Raji (cell line): ENCODE data around the gene CAMK2B.

Experiments used
- POLR2A ChIP-seq: IDR thresholded peaks from 2 replicates; pipeline ENCODE4 v1.6.1; 2011; ENCODE audit warnings: low read depth, low read length, control low read depth; ENCODE audit not compliant: insufficient read depth

CAMK2B gene

DNA sequence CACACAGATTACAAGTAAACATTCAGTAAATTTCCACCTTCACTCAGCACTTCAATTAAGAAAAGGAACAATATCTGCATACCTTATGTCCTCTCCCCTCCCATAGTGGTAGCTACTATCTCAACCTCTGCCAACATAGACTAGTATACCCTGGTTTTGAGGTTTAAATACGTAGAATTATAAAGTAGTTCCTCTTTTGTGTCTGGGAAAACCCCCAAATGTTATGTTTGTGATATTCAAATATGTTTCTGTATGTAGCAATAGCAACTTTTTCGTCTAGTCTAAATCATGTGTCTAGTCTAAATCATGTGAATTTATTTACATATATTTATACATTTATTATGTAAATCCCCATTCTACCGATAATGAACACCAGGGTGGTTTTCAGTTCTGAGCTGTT is 13.2 kb upstream of the CAMK2B start:
- no peak for TF ChIP-seq POLR2A

DNA sequence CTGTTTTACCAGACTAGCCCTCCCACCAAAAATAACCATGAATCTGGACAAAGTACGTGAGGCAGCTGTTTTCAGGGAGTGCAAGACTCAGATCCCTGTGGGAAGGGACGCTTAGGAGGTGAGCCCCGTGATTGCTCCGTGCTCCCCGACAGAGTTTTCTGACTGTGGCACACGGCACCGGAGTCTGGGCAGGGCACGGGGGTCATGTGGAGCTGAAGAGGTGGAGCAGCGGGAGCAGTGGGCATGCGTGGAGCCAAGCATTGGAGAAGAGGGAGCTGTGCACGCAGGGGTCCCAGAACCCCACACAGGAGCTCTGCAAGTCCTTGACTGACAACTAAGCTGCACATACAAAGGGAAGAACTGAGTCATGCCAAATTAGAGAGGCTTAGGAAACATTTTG is 11.1 kb upstream of the CAMK2B start:
- TF ChIP-seq POLR2A = no peak

- TF ChIP-seq POLR2A = no peak
Observed at GRCh38 chr7:44335184-44335583, 9.8 kb upstream of the CAMK2B start.

- no peak for TF ChIP-seq POLR2A
Observed at GRCh38 chr7:44334734-44335097, 9.3 kb upstream of the CAMK2B start.

DNA sequence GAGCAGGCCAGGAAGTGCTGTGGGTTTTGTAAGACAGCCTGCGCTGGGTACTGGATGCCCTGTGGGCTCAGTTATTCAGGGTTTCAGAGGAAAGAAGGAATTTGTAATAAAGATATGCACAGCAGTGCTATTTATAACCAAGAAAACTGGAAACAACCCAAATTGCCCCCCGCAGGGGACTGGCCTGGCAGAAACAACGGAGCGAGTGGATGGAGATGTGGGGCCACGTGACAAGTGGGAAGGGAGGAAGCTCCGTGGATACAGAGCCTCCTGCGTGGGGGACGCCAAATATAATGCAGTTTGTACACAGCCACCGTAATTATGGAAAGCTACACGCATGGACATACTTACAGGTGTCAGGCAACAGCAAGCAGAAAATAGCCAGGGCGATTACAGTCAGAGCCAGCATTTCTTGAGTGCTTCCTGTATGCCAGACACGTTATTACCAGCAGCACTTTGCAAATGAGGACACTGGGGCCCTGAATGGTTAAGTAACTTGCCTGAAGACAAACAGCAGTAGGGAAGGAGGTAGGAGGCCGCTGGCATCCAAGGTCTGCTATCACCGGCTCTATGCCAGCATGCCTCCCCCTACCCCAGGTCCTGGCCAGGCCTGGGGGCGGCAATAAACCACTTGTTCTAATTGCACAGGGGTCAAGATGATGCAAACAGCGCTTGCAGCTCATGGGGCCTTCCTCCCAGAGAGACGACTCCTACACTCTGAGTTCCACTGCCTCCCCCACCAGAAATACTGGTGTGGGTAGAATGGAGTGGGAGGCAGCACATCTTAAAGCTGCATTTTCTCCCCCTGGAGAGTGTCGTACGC is 8.7 kb upstream of the CAMK2B start:
- no peak for TF ChIP-seq POLR2A

GRCh38 chr7:44331682-44332081 is 6.3 kb upstream of the CAMK2B start:
- no peak for TF ChIP-seq POLR2A

DNA sequence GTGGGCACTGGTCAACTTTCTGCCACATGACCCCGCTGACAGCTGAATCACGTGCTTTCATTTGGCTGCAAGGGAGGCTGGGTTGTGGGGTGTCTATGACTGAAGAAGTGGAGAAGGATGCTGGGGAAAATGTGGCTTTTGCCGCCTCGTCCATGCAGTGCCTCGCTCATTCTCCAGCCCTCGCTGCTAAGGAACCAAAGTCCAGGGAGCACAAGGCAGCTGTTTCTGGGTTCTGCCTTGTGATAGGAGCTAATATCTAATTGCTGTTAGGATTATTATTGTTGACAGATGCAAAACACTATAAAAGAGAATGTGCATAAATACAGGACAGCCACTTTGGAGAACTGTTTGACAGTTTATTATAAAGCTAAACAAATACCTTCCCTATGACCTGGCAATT is 4.9 kb upstream of the CAMK2B start:
- TF ChIP-seq POLR2A = no peak

- TF ChIP-seq POLR2A = no peak
Observed at GRCh38 chr7:44329888-44330287, 4.5 kb upstream of the CAMK2B start.

GRCh38 chr7:44329081-44329480 is 3.7 kb upstream of the CAMK2B start:
- no peak for TF ChIP-seq POLR2A

DNA sequence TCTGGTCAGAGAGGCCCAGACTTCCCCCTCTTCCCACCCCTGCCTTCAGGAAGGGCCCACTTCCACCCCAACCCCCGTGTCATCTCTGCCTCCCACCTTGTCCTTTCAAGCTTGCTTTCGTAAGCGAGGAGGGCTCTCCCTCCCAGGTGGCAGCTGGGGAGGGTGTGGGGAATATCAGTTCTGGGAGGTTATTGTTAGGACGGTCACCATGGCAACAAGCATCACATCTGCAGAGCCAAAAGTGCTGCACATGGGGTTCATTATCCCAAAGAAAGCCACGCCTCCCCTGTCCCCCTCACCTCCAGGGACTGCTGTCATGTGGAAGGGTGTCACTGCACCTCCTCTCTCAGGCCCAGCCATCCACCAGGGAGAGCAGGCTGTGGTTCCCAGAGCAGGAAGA is 2.6 kb upstream of the CAMK2B start:
- no peak for TF ChIP-seq POLR2A

DNA sequence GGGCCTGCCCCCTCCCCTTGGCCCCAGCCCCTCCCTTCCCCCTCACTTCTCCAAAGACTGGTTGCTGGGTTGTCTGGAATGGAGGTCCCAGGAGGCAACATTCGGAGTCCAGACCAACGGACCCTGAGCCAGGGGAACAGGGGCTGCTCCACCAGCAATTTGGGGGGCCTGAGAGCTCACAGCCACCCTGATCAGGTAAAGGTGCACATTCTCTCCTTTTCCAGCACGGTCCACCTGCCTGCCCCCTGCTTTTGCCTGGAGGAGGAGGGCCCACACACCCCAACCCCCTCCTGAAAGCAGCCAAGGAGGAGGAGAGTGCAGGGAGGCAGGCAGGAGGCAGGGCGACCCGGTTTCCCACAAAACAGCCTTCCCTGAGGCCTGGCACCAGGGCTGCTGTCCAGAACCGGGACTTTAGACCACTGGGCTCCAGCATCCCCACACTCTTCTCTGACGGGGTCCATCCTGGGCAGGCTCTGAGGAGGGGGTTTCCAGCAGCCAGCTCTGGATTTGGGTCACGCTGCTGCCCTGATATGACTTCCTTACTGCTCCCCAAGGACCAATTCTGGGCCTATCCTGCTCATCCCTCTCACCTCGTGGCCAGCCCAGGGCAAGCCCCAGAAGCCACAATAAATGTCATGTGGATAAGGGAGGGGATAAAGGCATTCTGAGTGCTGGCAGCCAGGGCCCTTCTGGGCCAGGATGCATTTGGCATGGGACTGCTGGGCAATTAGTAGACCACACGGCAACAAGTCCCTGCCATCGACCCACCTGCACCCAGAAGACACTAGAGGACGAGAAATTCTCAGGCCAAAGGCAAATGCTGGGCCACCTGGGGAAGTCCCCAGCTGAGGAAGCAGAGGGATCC is 1.1 kb upstream of the CAMK2B start:
- TF ChIP-seq POLR2A = no peak

DNA sequence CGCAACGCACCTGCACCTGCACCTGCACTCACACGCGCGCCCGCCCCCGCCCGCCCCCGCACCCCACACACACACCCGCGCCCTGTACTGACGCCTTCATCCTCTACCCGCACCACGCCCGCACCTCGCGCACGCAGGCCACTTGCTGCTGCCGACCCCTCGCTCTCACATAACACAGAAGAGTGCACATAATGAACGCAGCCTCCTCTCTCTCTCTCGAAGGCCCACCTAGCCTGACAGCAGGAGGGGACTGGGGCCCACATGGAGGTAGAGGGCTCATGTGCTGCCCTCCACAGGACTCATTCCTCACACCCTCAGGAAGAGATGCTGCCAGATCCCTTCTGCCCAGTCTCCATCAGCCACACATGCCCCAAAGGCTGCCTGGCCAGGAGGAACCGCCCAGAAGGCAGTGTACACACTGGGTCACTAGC is 432 bp upstream of the CAMK2B start:
- TF ChIP-seq POLR2A = no peak

DNA sequence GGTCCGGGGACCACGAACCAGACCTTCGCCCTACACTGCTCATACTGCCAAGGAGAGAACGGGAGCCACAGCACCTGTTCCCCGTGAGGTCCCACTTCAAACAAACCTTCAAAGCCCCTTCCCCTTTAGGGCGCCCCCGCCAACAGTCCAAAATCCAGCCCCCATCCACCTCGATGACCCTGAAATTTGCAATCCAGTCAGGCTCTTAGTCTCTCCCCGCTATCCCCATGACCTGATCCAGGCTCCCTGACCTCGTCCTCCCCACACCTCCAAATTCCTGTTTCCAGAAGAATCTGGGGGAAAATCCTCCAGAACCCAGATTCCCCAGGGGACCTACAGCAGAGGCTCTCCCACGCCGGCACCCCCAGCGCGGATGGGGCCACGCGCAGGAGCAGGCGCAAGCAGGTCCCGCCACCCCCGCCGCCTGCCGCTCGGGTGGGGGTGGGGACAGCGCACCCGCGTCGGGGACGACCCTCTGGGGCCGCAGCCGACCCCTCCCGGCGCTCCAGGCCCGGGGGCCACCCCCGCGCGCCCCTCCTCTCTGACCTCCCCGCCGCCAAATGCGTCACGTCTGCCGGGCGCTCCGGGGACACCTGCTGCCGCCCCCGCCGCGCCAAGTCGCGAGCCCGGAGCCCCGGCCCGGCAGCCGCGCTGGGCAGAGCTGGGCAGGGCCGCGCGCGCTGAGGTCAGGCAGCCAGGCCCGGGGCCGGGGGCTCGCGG is 753 bp downstream of the CAMK2B start:
- no peak for TF ChIP-seq POLR2A

GRCh38 chr7:44324204-44324480 is 1.3 kb downstream of the CAMK2B start:
- no peak for TF ChIP-seq POLR2A

DNA sequence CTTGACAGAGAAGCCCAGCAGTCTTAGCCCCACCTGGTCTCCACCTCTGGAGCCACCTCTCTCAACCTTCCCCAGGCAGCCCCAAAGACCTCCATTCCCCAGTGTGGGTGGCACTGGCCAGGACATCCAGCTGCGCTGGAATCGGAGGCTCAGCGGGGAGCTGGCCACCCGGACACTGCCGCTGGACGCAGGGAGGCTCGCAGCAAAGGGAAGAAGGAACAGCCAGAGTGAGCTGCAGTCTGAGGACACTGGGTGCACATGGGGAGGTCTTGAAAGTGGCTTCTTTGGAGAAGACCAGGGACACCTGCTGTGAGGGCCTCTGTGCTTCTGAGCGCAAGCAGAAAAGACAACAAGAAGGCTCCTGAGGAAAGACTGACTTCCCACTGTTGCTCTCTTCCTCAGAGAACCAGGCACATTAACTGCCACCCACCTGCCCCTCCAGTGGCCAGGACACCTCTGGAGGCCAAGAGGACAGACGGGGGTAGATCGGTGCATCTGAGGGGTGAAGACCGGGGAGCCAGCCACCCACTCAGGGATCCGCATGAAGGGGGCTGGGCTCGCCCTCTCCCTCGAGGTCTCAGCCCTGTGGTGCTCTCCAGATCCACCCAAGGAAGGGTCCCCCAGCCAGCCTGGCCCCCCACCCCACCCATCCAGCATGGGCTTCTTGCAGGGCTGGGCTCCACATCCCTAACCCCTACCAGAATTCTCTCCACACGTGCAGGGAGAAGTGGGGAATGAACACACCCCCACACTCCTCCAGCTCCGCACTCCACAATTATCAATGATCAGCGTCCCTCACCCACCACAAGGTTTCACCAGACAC is 1.8 kb downstream of the CAMK2B start:
- no peak for TF ChIP-seq POLR2A
